ENCODE data around the gene FCN3. TPM values are rescaled to one million over a fixed set of nuclear protein-coding genes. Genes with fewer than 3 reads are reported as not detected.

Gene FCN3
- total and polyA plus RNA-seq, 2 donors (not counting 3 experiments of a cell fraction or from before 2014, with no cell fraction given), result 0.15 TPM; not detected in 1

DNA sequence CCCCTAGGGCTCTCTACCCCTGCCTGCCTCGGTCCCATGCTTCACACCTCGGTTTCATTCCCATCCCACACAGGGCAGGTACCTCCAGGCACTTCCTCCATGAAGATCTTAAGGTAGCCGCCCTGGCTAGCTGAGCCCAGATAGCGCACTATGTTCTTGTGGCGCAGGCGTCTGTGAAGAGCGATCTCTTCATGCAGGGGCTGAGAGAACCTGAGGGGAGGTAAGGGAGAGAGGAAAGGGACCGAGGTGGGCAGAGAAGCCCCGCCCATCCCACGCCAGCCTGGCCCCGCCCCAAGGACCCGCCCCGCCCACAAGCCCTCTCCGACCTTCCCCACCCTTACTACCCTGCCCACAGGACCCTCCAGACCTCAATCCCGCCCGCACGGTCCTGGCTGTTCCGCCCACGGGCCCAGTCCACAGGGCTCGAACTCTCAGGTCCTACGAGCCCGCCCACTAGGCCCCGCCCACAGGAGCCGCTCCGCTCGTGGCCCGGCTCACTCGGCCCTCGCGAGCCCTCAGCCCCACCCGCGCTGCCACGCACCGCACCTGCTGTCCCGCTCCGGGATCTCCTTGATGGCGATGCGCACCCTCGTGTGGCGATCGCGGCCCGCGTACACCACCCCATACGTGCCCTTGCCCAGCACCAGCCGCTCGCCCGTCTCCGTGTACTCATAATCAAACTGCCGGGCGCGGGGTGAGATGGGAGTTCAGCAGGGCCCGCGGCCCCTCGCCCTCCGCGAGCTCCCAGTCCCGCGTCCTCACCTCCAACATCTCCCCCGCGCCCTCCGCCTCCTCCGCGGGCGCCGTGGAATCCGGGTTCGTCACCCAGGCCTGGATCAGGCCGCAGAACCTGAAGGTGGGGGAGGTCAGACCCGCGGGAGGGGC is 14.2 kb downstream of the FCN3 start:
- H3K36me3 ChIP-seq (ENCODE audit: control insufficient read depth in 2 of 2, extremely low read depth in 1 of 2, insufficient read depth in 2 of 2, low read length in 2 of 2), result peaks cover 0 to 2% of the 10 kb centered on the region in 2 experiments
- TF ChIP-seq GATA2 (IDR thresholded peaks at IDR 0.05; ENCODE audit: insufficient read depth, insufficient read length, low read depth, low read length), result no peak
- no peak for TF ChIP-seq POLR2A (IDR thresholded peaks at IDR 0.05; ENCODE audit: low read depth, low read length)
- TF ChIP-seq POLR2AphosphoS5 (IDR thresholded peaks at IDR 0.05; ENCODE audit: insufficient read depth, low read depth, low read length), result no peak
- TF ChIP-seq FOS (IDR thresholded peaks at IDR 0.05; ENCODE audit: borderline replicate concordance, insufficient read depth, low read length), result no peak
- no peak for TF ChIP-seq CTCF (IDR thresholded peaks at IDR 0.05; ENCODE audit: extremely low read depth in 1 of 2, insufficient read depth in 1 of 2, low read depth in 1 of 2, low read length in 2 of 2)
- no peak for TF ChIP-seq EZH2 (IDR thresholded peaks at IDR 0.05; ENCODE audit: borderline replicate concordance, low read depth, low read length, severe bottlenecking)
- no peaks in the 10 kb centered on the region for H3K79me2 ChIP-seq (ENCODE audit: control insufficient read depth, insufficient read depth, low read length)
- H3K27me3 ChIP-seq (ENCODE audit: control insufficient read depth in 2 of 2, insufficient read depth in 2 of 2, low read length in 2 of 2), result no peaks in the 10 kb centered on the region
- H2AFZ ChIP-seq (ENCODE audit: low read depth, low read length), result no peak overlapping the region
- POLR2A ChIA-PET, result no interaction called here
- no peak overlapping the region for H3K4me2 ChIP-seq (ENCODE audit: insufficient read depth, low read length)
- CTCF ChIA-PET, result interaction anchor here (2.5 to 3.4 kb wide), 2 partner anchors 28 to 35 kb away, joined by 11 to 45 read pairs; no protein-coding TSS in a partner anchor
- H3K9me3 ChIP-seq (replicated peaks; ENCODE audit: control insufficient read depth, insufficient read depth, low read length), result no peaks in the 10 kb centered on the region
- no peak overlapping the region for H3K4me3 ChIP-seq (replicated peaks in 1 of 3; ENCODE audit: insufficient read depth in 1 of 3, low read depth in 1 of 3, low read length in 3 of 3)
- DNase-seq (ENCODE audit: low read depth, low spot score) (no peak), FAIRE-seq (no peak)
- H4K20me1 ChIP-seq (replicated peaks; ENCODE audit: control insufficient read depth, extremely low read depth, insufficient read depth, low read length), result no peaks in the 10 kb centered on the region
- intact Hi-C loops (cut with micrococcal nuclease), result no loop called here
- peaks cover 6% of the 10 kb centered on the region for H3K4me1 ChIP-seq (ENCODE audit: control insufficient read depth, extremely low read depth, insufficient read depth, low read length)
- no peak overlapping the region for H3K27ac ChIP-seq (ENCODE audit: insufficient read depth, low read depth, low read length)
- H3K9me1 ChIP-seq (replicated peaks; ENCODE audit: control insufficient read depth, extremely low read depth, insufficient read depth, low read length), result no peaks in the 10 kb centered on the region
- no peak overlapping the region for H3K9ac ChIP-seq (replicated peaks; ENCODE audit: extremely low read depth, insufficient read depth, low read length)
- BruUV-seq (replicated peaks), result no TSS peak
- dilution Hi-C loops (cut with MboI; ENCODE audit: extremely low pct_ligation_motif_present, low sequenced_read_pairs), result no loop called here
